22Rv1 (cell line): ENCODE measurements around the gene TAAR2.

Source experiments
- CTCF ChIP-seq: fragments of 450-650 bp; IDR thresholded peaks from 2 replicates; pipeline ENCODE4 v1.5.1; 2017; ENCODE audit warnings: mild to moderate bottlenecking
- ZFX ChIP-seq: fragments of 450-650 bp; IDR thresholded peaks from 2 replicates; pipeline ENCODE4 v1.6.1; 2017; ENCODE audit warnings: antibody characterized with exemption, borderline replicate concordance

- TF ChIP-seq CTCF (no peak), ZFX (no peak)
Observed at GRCh38 chr6:132673376-132674094, 49.5 kb upstream of the TAAR2 start.
